GM18909 (cell line): Measurements from ENCODE around the gene ABCB9.

Experiments used
- ATAC-seq: cut with Tn5 transposase; IDR thresholded peaks from one replicate; pipeline ENCODE4 v1.9.1; 2021; ENCODE audit warnings: mild to moderate bottlenecking; ENCODE audit not compliant: unreplicated experiment, poor library complexity

Gene ABCB9

DNA sequence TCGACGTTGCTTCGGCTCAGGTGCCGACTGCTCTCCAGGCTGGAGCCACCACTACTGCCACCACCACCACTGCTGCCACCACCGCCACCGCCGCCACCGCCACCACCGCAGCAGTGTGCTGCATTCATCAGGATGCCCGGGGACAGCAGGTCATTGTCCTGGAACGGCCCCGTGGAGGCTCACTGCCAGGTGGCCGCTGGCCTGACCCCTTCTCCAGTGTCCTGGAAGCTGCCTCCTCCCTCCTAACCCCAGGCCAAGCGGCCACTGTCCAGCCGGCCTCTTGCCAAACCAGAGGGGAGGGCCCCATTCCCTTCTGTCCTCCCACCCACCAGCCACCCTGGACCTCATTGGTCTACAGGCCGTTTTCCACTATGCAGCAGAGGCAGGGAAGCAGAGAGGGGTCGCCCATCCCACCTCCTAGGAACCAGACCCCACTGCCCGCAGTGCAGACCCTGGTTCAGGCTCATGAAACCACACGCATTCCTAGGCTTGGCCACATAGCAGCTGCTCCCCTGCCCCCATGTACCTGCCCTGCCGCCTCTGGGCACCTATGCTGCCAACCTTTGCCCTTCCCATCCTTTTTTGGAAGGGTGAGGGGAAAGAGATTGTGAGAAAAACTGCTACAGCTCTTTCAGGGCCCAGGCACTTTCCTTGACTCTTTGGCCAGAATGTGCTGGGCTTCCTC is 29.4 kb upstream of the ABCB9 start:
- no peak for ATAC-seq

DNA sequence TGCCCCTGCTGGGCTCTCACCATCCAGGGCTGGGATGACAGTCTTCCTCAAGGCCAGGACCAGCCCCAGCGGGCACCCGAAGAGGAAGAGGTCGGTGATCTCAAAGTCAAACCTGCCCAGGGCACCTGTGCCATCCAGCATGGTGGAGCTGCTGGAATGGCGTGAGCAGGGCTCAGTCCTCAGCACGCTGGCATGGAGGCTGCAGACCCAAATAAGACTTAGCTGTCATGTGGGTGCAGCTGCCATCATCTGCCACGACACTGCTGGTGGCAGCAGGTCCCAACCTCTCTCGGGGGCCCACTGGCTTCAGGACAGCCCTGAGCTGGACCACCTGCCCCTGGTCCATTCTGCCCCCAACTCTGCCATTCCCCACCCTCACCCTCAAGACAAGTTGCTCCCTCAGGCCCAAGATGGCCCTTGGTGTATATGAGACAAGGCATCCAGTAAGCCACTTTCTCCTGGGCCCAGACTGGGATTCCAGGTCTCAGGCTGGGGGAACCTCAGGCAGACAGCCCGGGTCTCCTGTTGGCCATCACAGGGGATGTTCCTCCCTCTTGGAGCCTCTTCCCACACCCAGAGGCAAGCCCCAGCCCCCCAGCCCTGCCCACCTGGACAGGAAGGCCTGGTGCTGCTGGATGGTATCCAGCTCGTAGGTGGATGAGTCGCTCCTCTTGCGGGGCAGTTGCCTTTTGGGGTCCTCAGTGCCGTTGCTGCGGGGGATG is 28.7 kb upstream of the ABCB9 start:
- ATAC-seq = no peak

DNA sequence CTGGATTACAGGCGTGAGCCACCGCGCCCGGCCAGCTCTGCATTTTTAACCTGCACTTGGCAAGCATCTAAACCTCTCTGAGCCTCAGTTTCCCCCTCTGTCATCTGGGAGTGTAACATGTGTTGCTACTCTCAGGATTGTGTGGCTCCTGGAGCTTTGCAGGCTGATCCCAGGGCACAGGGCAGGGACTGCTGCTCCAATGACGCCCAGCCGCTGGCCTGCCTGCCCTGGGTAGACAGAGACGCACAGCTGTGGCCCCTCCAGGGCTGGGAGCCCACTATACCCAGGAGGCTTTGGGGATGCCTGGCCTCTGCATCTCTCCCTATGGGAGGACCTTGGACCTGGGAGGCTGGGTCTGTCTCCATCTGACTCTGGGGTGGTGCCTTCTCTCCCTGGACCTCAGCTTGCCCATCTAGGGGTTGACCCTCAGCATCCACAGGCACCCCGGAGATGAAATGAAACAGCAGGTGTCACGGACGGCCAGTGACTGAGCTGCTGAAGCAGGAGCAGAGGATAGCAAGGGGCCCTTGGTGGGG is 27.9 kb upstream of the ABCB9 start:
- no peak for ATAC-seq

DNA sequence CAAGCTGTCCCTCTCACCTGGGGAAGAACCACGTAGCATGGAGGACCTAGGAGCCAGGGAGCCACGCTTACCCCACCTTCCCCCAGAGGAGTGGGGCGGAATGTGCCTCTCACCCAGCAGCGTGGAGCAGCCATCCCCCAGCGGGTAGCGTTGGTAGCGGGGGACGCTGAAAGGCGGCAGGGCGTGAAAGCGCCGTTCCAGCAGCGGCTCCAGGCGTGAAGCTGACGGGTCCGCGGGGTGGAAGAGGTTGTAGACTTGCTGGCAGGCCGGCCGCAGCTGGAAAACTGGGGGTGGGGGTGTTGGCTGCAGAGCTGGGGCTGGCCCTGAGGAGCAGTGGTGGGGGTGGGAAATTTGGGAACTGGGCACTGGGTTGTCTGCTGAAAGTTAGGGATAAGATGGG is 26.1 kb upstream of the ABCB9 start:
- no peak for ATAC-seq

DNA sequence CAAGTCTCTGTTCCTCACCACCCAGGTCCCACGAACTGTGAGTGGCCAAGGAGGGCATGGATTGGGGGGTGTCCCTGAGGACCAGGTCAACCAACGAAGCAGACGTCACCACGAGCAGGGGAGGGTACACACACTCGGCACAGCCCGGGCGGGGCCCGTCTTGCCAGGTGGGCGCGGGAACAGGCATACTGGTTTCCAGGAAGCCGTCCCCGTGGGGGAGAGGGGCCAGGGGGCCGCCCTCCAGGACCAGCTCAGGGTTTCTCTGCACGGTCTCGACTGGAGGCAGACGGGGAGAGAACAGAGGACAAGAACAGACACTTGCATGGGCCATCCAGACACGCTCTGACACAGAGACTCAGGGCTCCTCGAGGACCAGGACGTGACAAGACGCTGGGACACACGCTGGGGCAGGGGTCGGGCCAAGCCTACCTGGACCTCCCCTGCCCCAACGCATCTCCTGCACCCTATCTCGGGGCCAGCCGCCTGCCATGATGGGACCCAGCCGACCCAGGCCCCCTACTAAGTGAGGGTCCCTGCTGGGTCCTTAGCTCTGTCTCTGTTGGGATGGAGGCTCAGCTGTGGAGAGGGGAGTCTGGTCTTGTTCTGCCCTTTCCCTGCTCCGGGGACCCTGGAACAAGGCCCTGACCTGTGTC is 25.5 kb upstream of the ABCB9 start:
- no peak for ATAC-seq

DNA sequence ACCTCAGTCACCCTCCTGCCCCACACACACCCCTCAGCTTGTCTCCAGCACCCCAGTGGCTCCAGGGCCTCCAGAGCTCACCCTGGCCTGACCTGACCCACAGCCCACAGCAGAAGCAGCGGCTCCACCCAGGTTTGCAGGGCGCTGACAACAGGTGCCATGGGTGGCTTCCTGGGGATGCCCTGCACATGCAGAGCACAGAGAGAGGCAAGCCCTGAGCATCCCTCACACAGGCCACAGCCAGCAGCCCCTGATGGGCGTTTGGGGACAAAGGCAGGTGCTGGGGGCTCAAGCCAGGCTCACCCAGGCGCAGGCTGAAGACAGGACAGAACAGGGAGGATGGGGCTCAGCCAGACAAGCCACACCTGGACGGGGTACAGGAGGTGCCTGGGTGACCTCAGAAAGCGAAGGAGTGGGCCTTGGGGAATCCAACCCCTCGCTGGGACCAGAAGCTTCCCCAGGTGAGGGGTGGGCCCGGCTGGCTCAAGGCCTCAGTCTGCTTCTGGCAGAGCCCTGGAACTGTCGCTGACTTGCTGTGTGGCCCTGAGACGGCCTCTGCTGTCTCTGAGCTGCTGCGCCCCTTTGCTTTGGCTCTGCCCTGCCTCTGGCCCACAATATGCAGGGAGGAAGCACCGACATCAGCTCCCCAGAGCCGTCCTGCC is 24.8 kb upstream of the ABCB9 start:
- ATAC-seq = no peak

DNA sequence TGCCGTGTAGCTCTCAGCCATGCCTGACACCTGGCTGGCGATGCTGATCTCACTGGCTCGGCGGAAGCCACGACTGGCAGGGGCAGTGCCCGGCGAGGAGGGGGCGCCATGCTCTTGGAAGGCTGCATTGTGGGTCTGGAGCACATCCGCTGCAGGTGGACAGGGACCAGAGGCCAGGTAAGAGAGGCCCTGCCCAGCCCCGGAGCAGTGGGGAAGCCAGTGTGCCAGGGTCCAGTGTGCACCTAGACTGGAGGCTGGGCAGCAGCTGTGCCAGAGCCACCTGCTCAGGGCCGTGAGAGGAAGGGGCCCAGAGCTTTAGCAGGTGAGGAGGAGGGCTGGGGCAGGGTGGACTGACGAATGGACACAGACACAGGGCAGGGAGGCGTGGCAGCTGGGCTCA is 24.3 kb upstream of the ABCB9 start:
- ATAC-seq = no peak

DNA sequence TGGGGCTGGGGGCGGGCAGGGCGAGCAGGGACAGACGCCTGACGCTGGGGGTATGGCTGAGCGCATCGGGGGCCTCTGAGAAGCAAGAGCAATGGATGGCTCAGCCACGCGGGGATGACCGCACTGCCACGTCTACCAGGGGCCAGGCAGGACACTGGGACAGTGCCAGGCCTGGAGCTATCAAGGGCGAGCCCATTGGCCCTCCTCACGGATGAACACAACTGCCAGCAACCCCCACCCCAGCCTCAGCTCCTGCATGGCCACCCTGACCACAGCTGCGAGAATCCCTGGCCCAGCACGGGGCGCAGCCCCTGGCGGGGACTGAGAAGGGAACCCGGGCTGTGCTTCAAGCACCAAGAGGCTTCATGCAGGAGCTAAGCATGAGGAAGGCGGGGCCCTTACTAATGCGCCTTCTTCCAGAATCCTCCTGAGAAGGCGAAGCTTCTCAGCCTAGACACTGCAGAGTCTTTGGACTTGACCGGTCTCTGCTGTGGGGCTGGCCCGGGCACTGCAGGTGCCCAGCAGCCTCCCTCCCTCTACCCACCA is 23.7 kb upstream of the ABCB9 start:
- no peak for ATAC-seq

DNA sequence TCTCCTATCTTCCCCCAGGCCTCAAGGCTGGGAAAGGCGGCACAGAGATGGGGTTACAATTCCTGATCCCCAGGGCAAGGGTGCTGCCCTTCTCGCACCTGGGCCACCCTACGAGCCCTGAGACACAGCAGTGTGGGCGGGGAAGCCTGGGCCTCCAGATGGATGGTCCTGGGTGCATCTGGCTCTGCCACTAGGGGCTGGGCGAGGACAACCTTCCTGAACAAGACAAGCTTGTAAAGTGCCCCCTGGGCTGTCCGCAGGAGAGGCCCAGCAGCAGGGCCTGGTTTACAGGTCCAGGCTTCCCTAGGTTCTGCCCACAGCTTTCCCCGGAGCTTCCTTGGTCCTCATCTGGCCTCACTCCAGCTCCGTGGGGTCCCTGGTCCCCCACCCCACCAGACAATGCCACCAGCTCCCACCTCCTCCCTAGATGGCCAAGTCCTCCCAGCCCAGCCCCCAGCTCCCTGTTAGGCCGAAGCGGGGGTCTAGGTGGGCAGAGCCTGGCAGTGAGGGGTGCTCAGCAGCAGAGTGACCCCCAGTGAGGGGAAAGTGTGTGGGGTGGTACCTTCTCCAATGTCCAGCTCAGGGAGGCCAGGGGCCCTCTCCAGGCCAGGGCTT is 23.1 kb upstream of the ABCB9 start:
- no peak for ATAC-seq

DNA sequence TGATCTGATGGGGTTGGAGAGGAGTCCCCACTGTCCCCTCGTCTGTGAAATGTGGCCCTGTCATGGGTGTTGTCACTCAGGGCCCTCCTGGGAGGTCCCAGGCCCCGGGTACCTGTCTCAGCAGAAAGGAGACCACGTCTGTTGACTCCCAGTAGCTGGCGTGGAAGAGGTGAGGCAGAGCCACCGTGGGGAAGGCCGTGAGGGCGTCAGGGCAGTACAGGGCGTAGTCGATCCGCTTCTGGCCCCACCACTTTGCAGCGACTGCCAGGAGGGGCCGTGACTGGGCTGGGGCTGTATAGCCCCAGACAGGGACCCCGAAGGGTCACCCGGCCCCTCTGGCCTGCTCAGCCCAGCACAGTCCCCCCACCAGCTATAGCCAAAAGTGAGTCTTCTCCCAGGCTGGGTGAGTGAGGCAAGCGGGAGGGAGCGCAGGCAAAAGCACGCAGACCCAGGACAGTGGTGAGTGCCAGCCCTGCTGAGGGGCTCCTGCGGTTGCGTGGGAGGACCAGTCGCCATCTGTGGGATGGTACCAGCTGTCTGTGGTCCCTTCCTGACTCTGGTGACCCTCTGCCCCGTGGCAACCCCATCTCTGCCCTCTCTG is 22.4 kb upstream of the ABCB9 start:
- no peak for ATAC-seq

DNA sequence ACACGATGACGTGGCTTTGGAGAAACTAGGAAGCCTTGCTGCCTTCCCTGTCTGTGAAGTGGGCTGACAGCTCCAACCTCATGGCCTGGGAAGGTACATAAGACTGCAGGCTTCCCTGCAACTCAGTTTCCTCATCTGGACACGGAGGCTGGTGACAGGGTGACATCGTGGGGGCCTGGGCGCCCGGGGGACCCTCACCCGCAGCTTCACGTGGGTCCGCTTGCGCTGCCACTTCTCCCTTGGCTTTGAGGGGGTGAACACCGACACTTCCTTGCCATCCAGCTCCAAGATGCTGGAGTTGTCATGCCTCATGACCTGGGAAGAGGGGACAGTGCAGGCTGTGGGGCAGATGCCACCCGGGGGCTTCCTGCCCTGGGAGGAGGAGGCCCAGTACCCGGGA is 21.8 kb upstream of the ABCB9 start:
- ATAC-seq = no peak

DNA sequence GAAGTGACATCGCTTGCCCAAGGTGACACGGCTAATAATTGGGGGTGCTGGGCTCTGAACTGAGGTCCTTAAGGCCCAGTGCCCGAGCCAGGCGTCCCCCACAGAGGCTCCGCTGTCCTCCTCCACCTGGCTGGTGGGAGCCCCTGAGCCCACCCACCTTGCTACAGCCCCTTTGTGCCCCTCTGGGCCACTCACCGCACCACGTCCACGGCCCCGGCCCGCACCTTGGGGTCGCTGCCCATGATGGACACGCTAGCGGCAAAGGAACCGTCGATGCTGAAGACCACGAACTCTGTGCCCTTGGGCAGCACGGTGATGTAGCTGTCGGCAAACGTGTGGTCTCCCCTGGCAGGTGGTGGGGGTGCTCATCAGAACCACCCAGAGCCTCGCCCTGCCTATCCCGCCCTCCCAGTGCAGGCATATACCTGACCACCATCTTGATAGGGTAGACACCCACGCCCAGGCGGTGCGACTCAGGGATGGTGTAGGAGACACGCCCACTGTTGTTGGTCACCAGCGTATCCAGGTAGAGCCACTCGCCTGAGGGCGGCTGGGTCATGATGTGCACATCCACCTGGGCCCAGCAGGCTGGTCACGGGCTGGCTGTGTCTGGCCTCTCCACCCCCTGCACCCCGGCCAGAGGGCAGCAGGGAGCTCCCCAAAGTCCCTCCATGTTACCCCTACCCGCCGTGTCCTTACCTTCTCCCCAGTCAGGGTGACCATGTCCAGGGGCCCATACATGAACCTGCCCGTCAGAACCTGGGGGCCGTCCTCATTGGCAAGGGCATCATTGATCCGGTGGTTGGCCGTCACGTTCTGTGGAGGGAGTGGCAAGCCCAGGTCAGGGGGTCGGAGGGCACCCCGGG is 21.1 kb upstream of the ABCB9 start:
- ATAC-seq = no peak

DNA sequence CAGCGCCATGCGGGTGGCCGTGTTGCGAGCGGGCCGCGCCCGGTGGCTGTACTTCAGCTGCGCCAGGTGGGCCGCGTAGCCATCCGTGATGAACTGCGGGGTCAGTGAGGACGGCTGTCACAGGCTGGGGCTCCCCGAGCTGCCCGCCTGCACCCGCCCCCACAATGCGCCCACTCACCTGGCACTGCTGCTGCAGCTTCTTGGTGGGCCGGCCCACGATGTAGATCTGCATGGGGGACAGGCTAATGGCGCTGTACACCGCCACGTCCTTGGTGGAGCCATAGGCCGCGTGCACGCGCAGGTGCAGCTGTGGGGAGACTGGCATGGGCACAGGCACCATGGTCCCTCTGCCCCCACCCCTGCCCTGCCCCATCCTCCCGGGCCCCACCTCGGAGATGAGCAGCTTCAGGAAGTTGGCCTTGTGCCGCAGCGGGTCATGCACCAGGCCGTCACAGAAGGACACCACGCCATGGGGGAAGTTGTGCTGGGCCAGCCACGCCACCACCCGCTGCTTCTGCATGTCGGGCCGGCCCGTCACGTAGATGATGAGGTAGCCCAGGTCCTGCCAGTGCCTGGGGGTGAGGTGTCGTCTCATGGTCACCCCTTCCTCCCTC is 20.1 kb upstream of the ABCB9 start:
- no peak for ATAC-seq

DNA sequence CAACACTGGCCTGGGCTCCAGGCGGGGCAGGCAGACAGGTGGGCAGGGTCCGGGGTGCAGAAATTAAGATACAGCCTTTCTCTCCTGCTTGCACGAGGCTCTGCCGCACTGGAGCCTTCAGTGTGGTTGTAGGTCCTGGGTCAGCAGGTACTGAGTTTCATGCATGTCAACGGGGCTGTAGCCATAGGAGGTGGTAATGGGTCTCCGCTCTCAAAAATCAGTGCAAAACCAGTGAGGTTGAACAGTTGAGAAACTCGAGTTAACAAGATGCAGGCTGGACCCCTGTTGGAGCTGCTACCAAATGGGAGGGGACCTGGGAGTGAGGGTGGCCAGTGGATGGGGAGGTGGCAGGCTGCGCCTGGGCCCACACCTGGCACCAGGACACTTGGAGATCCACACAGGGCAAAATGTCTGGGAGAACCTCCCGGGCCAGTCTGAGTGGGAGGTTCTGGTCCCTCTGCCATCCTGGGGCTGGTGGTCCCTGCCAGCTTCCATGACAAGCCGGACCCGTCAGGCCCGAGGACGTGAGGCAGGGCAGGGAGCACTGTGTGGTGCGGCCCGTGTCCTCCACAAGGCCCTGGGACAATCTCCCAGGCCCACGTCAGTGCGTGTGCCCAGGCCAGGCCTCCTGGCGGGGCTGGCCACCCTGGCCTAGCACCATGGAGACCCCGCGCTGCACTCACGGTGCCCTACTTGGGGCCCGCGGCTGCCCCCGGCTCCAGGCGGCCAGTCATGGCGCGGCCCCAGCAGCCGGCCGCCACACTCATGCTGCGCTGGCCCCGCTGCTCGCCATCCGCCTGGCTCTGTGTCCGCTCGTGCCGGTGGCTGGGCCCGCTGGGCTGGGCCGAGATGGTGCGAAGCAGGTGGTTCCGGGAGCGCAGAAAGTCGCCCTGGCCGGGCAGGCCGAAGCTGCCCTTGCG is 19.3 kb upstream of the ABCB9 start:
- ATAC-seq = no peak

DNA sequence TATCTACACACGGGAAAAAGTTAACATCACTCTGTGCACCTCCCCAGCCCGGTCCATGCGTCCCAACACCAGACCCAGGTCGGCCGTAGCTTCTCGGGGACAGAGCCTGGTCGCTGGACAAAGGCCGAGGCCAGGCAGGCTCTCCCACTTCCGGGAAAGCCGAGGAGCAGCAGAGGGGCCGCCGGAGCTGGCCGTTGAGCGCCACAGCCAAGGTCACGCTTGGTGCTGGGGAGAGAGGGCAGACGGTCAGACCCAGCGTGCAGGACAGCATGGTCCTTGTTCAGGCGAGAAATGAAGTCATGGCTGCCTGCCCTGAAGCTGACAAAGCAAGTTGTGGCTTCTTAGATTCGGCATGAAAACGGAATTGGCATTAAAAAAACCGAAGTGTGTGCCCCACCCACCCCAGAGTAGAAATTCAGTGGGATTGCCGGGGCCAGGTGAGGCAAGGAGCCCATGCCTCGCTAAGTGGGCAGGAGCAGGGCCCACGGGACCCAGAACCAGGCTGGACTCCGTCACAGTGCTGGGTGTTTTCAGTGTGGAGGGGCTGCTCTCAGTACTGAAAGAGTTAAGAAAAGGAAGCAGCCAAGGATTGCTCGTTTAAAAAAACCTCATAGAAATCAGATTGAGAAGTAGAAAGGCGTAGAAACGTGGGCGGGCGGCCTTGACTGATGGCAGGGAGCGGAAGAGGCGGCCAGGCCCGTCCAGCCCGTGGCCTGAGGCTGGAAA is 18.5 kb upstream of the ABCB9 start:
- no peak for ATAC-seq

DNA sequence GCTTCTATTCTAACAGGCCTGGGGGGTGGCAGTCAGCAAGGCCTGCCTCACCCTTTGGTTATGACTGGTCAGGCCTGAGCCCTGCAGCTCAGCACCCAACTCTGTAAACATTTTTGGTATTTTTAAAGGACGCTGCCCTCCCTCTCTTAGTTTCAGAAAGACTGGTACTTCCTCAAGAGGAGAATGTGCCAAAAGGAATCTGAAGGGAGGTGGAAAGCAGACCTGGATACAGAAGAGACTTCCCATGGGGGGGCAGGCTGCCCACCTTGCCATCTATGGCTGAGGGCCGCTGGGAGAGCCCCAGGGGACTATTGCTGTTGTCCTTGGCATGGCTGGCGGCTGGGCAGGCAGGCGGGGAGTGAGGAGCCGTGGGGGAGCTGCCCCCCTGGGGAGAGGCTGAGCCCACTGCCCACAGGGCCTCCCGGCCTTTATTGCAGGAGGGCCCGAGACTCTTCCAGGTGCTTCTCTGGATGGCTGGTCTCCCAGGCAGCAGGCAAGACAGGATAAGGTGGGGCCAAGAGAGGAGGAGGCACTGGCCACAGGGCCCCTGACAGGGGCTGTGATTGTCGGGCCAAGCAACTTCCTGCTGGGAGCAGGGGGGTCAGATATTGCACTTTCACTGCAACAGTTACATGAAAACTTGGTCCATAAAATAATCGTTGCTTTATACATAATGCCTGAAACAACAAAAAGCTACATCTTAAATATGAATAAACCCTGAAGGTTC is 17.7 kb upstream of the ABCB9 start:
- no peak for ATAC-seq
